Measurements from ENCODE around the gene LRRD1.

DNA sequence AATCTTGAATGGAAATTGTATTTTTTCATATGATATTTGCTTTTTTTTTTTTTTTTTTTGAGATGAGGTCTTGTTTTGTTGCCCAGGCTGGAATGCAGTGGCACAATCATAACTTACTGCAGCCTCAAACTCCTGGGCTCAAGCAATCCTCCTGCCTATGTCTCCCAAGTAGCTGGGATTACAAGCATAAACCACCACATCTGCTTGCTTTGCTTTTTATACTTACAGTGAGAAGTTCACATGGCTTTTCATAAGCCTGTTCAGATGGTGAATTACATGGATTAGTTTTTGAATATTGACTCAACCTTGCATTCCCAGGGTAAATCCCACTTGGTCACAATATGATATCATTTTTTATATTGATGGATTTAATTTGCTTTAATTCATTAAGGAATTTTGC lies 22.0 kb downstream of the LRRD1 start:
- TF ChIP-seq, protein P1, sequence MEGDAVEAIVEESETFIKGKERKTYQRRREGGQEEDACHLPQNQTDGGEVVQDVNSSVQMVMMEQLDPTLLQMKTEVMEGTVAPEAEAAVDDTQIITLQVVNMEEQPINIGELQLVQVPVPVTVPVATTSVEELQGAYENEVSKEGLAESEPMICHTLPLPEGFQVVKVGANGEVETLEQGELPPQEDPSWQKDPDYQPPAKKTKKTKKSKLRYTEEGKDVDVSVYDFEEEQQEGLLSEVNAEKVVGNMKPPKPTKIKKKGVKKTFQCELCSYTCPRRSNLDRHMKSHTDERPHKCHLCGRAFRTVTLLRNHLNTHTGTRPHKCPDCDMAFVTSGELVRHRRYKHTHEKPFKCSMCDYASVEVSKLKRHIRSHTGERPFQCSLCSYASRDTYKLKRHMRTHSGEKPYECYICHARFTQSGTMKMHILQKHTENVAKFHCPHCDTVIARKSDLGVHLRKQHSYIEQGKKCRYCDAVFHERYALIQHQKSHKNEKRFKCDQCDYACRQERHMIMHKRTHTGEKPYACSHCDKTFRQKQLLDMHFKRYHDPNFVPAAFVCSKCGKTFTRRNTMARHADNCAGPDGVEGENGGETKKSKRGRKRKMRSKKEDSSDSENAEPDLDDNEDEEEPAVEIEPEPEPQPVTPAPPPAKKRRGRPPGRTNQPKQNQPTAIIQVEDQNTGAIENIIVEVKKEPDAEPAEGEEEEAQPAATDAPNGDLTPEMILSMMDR (IDR thresholded peaks at IDR 0.05), result no peak
- no peak for TF ChIP-seq POLR2AphosphoS5 (IDR thresholded peaks at IDR 0.05)
- no peak for TF ChIP-seq POLR2A (IDR thresholded peaks at IDR 0.05)
- TF ChIP-seq EP300 (IDR thresholded peaks at IDR 0.05), result no peak
